CD4-positive, alpha-beta T cell treated with Interferon alpha-2 for 1 hour (primary cell): ENCODE measurements around the gene CEP19.

Experiments
- DNase-seq, 2 donors: peaks; one replicate each; pipeline ENCODE4 v3.0.0-alpha.2; 2020 to 2022

Gene CEP19

DNA sequence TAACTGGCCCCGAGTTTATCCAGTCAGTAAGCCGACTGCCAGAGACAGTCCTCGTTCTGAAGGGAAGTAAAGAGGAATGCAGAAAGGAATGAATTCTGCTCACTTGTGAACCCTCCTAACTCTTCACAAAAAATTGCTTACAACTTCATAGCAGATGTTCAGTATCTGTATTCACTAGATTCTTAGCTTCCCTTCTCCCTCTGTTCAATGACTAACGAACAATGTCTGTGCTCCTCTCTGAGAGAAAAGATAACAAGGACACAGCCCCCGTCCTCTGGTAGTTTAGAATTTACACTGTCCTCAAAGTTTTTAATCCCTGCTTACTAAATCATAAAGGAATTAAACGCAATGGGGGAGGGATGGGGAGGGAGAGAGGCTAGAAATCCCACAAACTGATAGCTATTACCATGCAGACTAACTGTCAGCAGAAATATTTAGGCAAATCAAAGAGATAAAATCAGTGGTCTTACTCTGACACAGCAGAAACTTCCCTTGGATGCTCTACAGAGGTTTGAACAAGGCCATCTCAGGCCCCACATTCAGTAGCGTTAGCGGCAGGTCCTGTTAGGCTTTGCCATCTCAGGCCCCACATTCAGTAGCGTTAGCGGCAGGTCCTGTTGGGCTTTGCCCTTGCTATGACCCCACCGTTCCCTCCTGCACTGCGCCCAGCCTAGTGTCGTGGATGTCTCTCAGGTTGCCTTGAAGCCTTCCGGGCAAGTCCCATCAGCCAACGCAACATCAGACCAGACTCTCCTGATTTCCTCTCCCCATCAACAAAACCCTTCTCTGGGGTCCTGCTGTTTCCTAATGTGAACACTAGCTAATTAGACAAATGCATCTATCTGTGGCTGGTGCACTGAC, 49.1 kb downstream of the CEP19 start:
- no peak for DNase-seq

DNA sequence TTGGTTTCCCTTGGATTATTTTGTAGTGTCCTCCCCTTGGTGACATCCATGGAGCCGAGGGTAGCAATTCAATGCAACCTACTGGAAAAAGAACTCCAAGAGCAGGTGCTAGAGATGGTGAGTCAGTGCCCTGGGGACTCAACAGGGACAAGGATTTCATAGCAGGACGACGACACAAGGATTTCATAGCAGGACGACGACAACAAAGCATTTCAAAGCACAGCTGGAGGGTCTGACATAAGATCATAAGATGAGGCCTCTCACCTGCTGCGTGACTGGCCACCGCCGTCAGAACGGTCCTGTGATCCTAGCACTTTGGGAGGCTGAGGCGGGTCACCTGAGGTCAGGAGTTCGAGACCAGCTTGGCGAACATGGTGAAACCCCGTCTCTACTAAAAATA, 50.0 kb downstream of the CEP19 start:
- DNase-seq: no peak

DNA sequence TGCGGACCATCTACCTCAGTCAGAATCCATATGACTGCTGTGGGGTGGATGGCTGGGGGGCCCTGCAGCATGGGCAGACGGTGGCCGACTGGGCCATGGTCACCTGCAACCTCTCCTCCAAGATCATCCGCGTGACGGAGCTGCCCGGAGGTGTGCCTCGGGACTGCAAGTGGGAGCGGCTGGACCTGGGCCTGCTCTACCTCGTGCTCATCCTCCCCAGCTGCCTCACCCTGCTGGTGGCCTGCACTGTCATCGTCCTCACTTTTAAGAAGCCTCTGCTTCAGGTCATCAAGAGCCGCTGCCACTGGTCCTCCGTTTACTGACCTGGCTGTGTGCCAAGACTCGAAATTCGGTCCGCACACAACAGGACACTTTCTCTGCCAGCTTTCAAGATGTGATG, 50.6 kb downstream of the CEP19 start:
- no peak for DNase-seq

DNA sequence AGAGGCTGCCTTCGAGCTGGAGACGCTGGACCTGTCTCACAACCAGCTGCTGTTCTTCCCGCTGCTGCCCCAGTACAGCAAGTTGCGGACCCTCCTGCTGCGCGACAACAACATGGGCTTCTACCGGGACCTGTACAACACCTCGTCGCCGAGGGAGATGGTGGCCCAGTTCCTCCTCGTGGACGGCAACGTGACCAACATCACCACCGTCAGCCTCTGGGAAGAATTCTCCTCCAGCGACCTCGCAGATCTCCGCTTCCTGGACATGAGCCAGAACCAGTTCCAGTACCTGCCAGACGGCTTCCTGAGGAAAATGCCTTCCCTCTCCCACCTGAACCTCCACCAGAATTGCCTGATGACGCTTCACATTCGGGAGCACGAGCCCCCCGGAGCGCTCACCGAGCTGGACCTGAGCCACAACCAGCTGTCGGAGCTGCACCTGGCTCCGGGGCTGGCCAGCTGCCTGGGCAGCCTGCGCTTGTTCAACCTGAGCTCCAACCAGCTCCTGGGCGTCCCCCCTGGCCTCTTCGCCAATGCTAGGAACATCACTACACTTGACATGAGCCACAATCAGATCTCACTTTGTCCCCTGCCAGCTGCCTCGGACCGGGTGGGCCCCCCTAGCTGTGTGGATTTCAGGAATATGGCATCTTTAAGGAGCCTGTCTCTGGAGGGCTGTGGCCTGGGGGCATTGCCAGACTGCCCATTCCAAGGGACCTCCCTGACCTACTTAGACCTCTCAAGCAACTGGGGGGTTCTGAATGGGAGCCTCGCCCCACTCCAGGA, 51.5 kb downstream of the CEP19 start:
- no peak for DNase-seq

- DNase-seq: no peak
These were observed 52.1 kb downstream of the CEP19 start for GRCh38 chr3:196659901-196660351.
